ENCODE data around the gene CHRNA5.

The CHRNA5 gene

GRCh38 chr15:78618064-78618463, 52.7 kb downstream of the CHRNA5 start:
- H3K4me1 ChIP-seq: peaks cover 0 to 24% (median 18%) of the 10 kb centered on the region in 4 donors
- no peaks in the 10 kb centered on the region for H3K36me3 ChIP-seq
- H3K27me3 ChIP-seq: peaks cover 0 to 46% of the 10 kb centered on the region in 2 donors
- TF ChIP-seq, protein P1, sequence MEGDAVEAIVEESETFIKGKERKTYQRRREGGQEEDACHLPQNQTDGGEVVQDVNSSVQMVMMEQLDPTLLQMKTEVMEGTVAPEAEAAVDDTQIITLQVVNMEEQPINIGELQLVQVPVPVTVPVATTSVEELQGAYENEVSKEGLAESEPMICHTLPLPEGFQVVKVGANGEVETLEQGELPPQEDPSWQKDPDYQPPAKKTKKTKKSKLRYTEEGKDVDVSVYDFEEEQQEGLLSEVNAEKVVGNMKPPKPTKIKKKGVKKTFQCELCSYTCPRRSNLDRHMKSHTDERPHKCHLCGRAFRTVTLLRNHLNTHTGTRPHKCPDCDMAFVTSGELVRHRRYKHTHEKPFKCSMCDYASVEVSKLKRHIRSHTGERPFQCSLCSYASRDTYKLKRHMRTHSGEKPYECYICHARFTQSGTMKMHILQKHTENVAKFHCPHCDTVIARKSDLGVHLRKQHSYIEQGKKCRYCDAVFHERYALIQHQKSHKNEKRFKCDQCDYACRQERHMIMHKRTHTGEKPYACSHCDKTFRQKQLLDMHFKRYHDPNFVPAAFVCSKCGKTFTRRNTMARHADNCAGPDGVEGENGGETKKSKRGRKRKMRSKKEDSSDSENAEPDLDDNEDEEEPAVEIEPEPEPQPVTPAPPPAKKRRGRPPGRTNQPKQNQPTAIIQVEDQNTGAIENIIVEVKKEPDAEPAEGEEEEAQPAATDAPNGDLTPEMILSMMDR (IDR thresholded peaks at IDR 0.05): no peak
- H3K9me3 ChIP-seq: no peaks in the 10 kb centered on the region
- no peak overlapping the region for H3K4me3 ChIP-seq
- no peak overlapping the region for H3K27ac ChIP-seq
- intact Hi-C loops (cut with DNase I; ENCODE audit: low total_unique reads): loop anchor here (5.0 kb wide), 2 partner anchors 134 to 564 kb away; no protein-coding TSS in a partner anchor
- no peak for DNase-seq

DNA sequence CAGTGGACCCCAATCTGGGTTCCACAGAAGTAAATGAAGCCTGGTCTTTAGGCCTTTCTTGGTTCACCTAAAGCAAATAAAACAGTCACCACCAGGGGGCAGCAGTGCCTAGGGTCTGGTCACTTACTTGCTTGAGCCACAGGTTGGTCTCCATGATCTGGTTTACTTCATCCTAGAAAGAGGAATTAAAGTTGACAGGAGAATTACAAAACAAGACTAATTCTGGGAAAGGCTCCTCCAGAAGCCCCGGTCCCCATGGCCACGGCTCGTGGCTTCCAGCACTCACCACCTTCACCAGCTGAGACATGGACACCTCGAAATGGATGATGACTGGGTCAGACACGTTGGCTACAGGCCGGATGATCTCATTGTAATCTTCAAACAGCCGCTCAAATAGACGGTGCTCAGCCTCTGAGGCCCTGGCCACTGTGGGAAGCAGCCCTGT, 53.2 kb downstream of the CHRNA5 start:
- TF ChIP-seq, protein P1 (IDR thresholded peaks at IDR 0.05): peak; percentile 87 to 88
- Histone ChIP-seq H3K27me3 (peaks cover 0 to 50% of the 10 kb centered on the region in 2 donors), H3K4me3 (no peak overlapping the region), H3K36me3 (no peaks in the 10 kb centered on the region), H3K9me3 (no peaks in the 10 kb centered on the region), H3K4me1 (peaks cover 0 to 24% (median 18%) of the 10 kb centered on the region in 4 donors), H3K27ac (no peak overlapping the region)
- peak; percentile 88 to 90 for DNase-seq
- intact Hi-C loops (cut with DNase I; ENCODE audit: low total_unique reads): loop anchor here (5.0 kb wide), 2 partner anchors 134 to 564 kb away; no protein-coding TSS in a partner anchor

DNA sequence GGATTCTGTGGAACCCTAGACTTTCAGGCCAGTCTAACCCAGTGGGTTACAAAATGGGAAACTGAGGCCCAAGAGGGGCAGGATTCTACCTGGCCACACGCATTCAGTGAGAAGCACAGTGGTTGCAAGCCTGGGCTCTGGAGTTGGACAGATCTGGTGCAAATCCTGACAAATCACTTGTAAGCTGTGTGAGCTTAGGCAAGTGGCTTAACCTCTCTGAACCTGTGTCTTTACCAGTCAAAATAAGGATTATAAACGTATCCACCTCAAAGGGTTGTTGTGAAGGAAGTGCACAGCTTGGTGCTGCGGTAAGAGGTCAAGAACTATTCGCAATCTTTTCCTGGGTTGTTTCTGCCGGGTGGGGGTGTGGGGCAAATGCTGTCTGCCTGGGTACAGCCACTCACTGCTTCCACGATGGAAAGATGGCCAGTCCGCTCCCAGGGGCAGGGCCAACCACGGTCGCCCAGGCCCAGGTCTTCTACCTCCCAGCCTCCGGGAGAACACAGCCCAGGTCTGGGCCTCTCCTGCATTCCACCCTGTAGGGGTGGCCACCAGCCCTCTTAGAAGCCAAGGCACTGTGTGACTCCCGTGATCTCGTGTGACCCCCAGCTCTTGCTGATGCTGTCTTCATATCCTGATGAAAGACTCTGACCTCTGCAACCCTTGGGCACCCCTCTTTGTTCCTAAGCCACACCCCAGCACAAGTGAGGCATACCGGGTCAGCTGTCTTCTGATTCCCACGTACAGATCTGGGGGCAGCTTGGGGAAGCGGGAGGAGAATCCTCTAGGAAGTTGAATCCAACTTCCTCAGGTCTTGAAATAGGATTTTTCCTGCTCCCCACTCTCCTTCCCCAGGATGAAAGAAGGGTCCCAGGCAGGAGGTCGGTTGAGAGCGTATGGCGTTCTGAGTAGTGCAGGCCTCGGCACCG, 54.0 kb downstream of the CHRNA5 start:
- H3K27ac ChIP-seq: no peak overlapping the region

DNA sequence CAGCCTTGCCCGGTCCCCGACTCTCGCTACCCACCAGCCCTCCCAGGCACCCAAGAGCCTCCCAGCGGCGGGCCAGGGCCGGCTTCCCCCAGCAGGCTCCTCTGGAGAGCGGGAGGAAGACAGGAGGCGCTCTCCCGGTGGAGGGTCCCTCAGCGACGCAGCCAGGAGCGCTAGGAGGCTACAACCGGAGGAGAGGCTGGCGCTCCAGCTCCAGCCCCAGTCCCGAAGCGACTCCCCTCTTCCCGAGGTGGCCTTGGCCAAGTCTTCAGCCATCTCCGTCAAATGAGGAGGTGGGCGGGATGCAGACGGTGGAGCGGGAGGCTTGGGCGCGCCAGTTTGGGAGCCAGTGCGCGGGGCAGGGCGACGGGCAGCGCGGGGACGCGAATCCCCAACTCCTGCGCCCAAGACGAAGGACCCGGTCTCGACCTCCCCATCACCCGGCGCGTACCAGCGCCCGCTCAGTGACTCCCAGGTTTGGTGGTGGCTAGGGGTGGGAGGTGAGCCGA, 54.8 kb downstream of the CHRNA5 start:
- TF ChIP-seq, protein P1 (IDR thresholded peaks at IDR 0.05): no peak
- Histone ChIP-seq H3K36me3 (no peaks in the 10 kb centered on the region), H3K4me3 (peak overlapping the region in 1 of 2 donors; percentile 39), H3K27me3 (peaks cover 0 to 59% of the 10 kb centered on the region in 2 donors), H3K9me3 (no peaks in the 10 kb centered on the region), H3K27ac (no peak overlapping the region), H3K4me1 (peaks cover 0 to 24% (median 18%) of the 10 kb centered on the region in 4 donors)
- intact Hi-C loops (cut with DNase I; ENCODE audit: low total_unique reads): loop anchor here (2.0 kb wide), 1 partner anchor 87 kb away; no protein-coding TSS in a partner anchor
- peak in 1 of 2 donors; percentile 59 for DNase-seq

More for the DNA sequence above, 54.0 kb downstream of the CHRNA5 start:
- peak in 1 of 2 donors; percentile 48 for DNase-seq
- no peaks in the 10 kb centered on the region for H3K36me3 ChIP-seq
- intact Hi-C loops (cut with DNase I; ENCODE audit: low total_unique reads): loop anchor here (5.0 kb wide), 2 partner anchors 133 to 563 kb away; no protein-coding TSS in a partner anchor
- H3K4me3 ChIP-seq: no peak overlapping the region
- TF ChIP-seq, protein P1 (IDR thresholded peaks at IDR 0.05): no peak
- H3K4me1 ChIP-seq: peaks cover 0 to 24% (median 18%) of the 10 kb centered on the region in 4 donors
- H3K27me3 ChIP-seq: peaks cover 0 to 56% of the 10 kb centered on the region in 2 donors
- H3K9me3 ChIP-seq: no peaks in the 10 kb centered on the region

DNA sequence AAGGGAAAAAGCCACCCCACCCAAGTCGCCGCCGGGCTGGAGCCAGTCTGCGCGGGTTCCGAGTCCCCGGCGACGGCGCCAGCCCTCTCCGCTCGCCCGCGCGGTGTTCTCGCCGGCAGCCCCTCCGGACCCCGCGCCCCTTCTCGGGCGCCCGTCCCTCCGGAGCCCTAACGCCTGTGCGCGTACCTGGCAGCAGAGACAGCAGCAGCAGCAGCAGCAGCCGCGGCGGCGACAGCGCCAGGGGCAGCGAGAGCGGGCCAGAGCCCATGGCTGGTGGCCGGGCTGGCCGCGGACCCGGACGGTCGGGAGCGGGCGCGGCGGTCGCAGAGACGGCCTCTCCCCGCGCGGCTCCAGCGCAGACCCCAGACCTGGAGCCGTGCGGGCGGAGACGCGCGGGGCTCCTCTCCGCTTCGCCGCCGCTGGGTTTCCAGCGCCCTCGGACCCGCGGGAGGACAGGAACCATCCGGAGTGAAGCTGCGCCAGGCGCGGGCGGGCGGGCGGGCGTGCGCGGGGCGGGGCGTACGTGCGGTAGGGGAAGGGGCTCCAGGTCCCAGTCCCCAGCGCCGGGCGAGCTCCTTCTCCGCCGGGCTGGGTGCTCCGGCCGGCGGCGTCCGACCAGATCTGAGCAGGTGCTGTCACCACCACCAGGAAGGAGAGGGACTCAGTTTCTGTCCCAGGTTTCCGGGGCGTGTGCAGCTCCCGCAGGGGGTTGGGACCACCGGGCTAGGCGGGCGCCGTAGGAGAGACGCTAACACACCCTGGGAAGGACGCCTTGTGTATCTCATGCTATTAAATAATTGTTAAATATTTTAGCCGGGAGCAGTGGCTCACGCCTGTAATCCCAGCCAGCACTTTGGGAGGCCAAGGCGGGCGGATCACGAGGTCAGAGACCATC, 55.5 kb downstream of the CHRNA5 start, which contains the start of gene CHRNA3:
CHRNA3 (minus strand) TSS at position 470 of the 895 bp plus-strand sequence; CDS start at position 268, 202 bp downstream.
- H3K4me3 ChIP-seq: peak within 1 kb of the TSS; percentile 23 to 39
- intact Hi-C loops (cut with DNase I; ENCODE audit: low total_unique reads): loop anchor here (2.0 kb wide), 1 partner anchor 86 kb away; no protein-coding TSS in a partner anchor
- H3K27ac ChIP-seq: no peak within 1 kb of the TSS
- DNase-seq: peak in 1 of 2 donors; percentile 47
- no peaks in the 10 kb centered on the region for H3K36me3 ChIP-seq
- no peaks in the 10 kb centered on the region for H3K9me3 ChIP-seq
- peaks cover 0 to 24% (median 18%) of the 10 kb centered on the region in 4 donors for H3K4me1 ChIP-seq
- peaks cover 0 to 66% of the 10 kb centered on the region in 2 donors for H3K27me3 ChIP-seq
- TF ChIP-seq, protein P1 (IDR thresholded peaks at IDR 0.05): no peak
